Fibroblast of the aortic adventitia (primary cell): ENCODE measurements around the gene RAB1B. TPM values are rescaled to one million over a fixed set of nuclear protein-coding genes. Genes with fewer than 3 reads are reported as not detected.

Experiments
- DNase-seq: peaks from one replicate; pipeline ENCODE4 v3.0.0-alpha.2; 2010; ENCODE audit warnings: low read depth
- H3K4me3 ChIP-seq: 2 replicates; pipeline ENCODE4 v1.5.1; 2011; ENCODE audit warnings: low read depth, mild to moderate bottlenecking, control low read depth, low read length, moderate library complexity
- total RNA-seq: library from RNA; depleted of rRNA; stranded (reverse); fragments of >200 nt; gene quantifications from 2 replicates; pipeline ENCODE4 v1.2.3, GENCODE V29; 2012; ENCODE audit warnings: low replicate concordance
- TF ChIP-seq, protein P1 (sequence below): IDR thresholded peaks from 2 replicates; pipeline ENCODE4 v1.5.1; 2011; ENCODE audit warnings: mild to moderate bottlenecking, low read length, control low read depth, inconsistent platforms; ENCODE audit not compliant: insufficient read depth

The RAB1B gene
- total RNA-seq, 1 donor: 85.1 TPM

- DNase-seq: no peak
- TF ChIP-seq, protein P1, sequence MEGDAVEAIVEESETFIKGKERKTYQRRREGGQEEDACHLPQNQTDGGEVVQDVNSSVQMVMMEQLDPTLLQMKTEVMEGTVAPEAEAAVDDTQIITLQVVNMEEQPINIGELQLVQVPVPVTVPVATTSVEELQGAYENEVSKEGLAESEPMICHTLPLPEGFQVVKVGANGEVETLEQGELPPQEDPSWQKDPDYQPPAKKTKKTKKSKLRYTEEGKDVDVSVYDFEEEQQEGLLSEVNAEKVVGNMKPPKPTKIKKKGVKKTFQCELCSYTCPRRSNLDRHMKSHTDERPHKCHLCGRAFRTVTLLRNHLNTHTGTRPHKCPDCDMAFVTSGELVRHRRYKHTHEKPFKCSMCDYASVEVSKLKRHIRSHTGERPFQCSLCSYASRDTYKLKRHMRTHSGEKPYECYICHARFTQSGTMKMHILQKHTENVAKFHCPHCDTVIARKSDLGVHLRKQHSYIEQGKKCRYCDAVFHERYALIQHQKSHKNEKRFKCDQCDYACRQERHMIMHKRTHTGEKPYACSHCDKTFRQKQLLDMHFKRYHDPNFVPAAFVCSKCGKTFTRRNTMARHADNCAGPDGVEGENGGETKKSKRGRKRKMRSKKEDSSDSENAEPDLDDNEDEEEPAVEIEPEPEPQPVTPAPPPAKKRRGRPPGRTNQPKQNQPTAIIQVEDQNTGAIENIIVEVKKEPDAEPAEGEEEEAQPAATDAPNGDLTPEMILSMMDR: no peak
- H3K4me3 ChIP-seq: no peak overlapping the region
Measured at GRCh38 chr11:66292543-66293332, 24.3 kb downstream of the RAB1B start.

GRCh38 chr11:66293352-66293751 is 24.9 kb downstream of the RAB1B start:
- no peak for DNase-seq
- no peak overlapping the region for H3K4me3 ChIP-seq
- TF ChIP-seq, protein P1: no peak

GRCh38 chr11:66293777-66294625 is 25.6 kb downstream of the RAB1B start:
- TF ChIP-seq, protein P1: no peak
- DNase-seq: no peak
- no peak overlapping the region for H3K4me3 ChIP-seq

GRCh38 chr11:66294626-66295620 is 26.5 kb downstream of the RAB1B start:
- TF ChIP-seq, protein P1: no peak
- no peak for DNase-seq
- H3K4me3 ChIP-seq: no peak overlapping the region

- no peak overlapping the region for H3K4me3 ChIP-seq
- no peak for DNase-seq
- TF ChIP-seq, protein P1: no peak
Measured at GRCh38 chr11:66297610-66298009, 29.2 kb downstream of the RAB1B start.

- TF ChIP-seq, protein P1: no peak
- DNase-seq: no peak
- H3K4me3 ChIP-seq: no peak overlapping the region
Measured at GRCh38 chr11:66299186-66299585, 30.7 kb downstream of the RAB1B start.
